Testis (tissue), 3 donors: ENCODE results near the gene EXD3. TPM values are rescaled to one million over a fixed set of nuclear protein-coding genes. Genes with fewer than 3 reads are reported as not detected.

Experiments used
- DNase-seq: peaks from one replicate; pipeline ENCODE4 v3.0.0-alpha.2; 2019
- H3K27ac ChIP-seq, 2 donors: fragments of 200-600 bp; sonication (generic); one replicate each; pipeline ENCODE4 v1.5.1; 2019
- H3K27me3 ChIP-seq: fragments of 200-600 bp; sonication (generic); one replicate; pipeline ENCODE4 v1.5.1; 2019
- H3K36me3 ChIP-seq: fragments of 200-600 bp; sonication (generic); one replicate; pipeline ENCODE4 v1.5.1; 2017; ENCODE audit warnings: low read depth; ENCODE audit errors: missing control alignments
- H3K4me1 ChIP-seq: fragments of 200-600 bp; sonication (generic); one replicate; pipeline ENCODE4 v1.5.1; 2019
- H3K4me3 ChIP-seq, 2 donors: fragments of 200-600 bp; sonication (generic); one replicate each; pipeline ENCODE4 v1.5.1; 2017 to 2019
- H3K9me3 ChIP-seq: fragments of 200-600 bp; sonication (generic); one replicate; pipeline ENCODE4 v1.5.1; 2017
- CTCF ChIP-seq, 3 experiments: fragments of 450-650 bp in 2 of 3; fragments of 200-600 bp in 1 of 3; sonication (generic) in 1 of 3; IDR thresholded peaks; one replicate each; pipeline ENCODE4 v1.5.1; 2016 to 2019; ENCODE audit warnings: antibody characterized with exemption in 3 of 3, mild to moderate bottlenecking in 2 of 3, moderate library complexity in 1 of 3
- POLR2A ChIP-seq: fragments of 450-650 bp; IDR thresholded peaks from one replicate; pipeline ENCODE4 v1.6.1; 2017; ENCODE audit warnings: antibody characterized with exemption, mild to moderate bottlenecking, moderate library complexity
- WGBS, 2 donors: methylation state at CpG; one replicate each; pipeline ENCODE4 v1.1.5; 2018; 5-methylcytosine and 5-hydroxymethylcytosine counted together
- intact Hi-C: fragments of 100-400 bp; cut with DNase I; formaldehyde crosslinking; loops from one replicate; pipeline ENCODE4 v1.15.1; 2023; ENCODE audit warnings: low total_unique reads
- polyA plus RNA-seq: library from polyadenylated mRNA; stranded (reverse); fragments of 350-450 nt; fragmentation: Illumina TruSeq; extraction: RNeasy Lipid Tissue Mini Kit (QIAGEN cat#74804); gene quantifications from one replicate; pipeline ENCODE4 v1.2.3, GENCODE V29; 2014; ENCODE audit warnings: low read depth, low replicate concordance; ENCODE audit not compliant: insufficient read depth
- total RNA-seq, 2 donors: library from RNA; depleted of rRNA; stranded (reverse); fragments of >200 nt; gene quantifications; one replicate each; pipeline ENCODE4 v1.2.3, GENCODE V29; 2016

The EXD3 gene
- total and polyA plus RNA-seq, 3 donors from 2014 or later: 8.9 to 24.5 (median 15.5) TPM

GRCh38 chr9:137372693-137373610 lies 50.0 kb downstream of the EXD3 start:
- TF ChIP-seq POLR2A (no peak), CTCF (IDR thresholded peaks at IDR 0.05) (no peak)
- no peaks in the 10 kb centered on the region for H3K4me1 ChIP-seq
- H3K4me3 ChIP-seq: no peak overlapping the region
- DNase-seq: no peak
- no peak overlapping the region for H3K27ac ChIP-seq
- H3K27me3 ChIP-seq: no peaks in the 10 kb centered on the region
- no peaks in the 10 kb centered on the region for H3K36me3 ChIP-seq
- no peaks in the 10 kb centered on the region for H3K9me3 ChIP-seq
- intact Hi-C loops: no loop called here
- 92 to 96% methylated on average over 16 to 31 of the region's 37 CpGs for WGBS, 2 donors

GRCh38 chr9:137371946-137372651 lies 50.9 kb downstream of the EXD3 start:
- intact Hi-C loops: no loop called here
- TF ChIP-seq POLR2A (no peak), CTCF (IDR thresholded peaks at IDR 0.05) (no peak)
- 93 to 98% methylated on average over 6 to 25 of the region's 25 CpGs for WGBS, 2 donors
- Histone ChIP-seq H3K9me3 (no peaks in the 10 kb centered on the region), H3K4me3 (no peak overlapping the region), H3K36me3 (no peaks in the 10 kb centered on the region), H3K4me1 (no peaks in the 10 kb centered on the region), H3K27ac (no peak overlapping the region), H3K27me3 (no peaks in the 10 kb centered on the region)
- DNase-seq: no peak

GRCh38 chr9:137371521-137371941 lies 51.4 kb downstream of the EXD3 start:
- WGBS, 2 donors: 89 to 96% methylated on average over 8 to 16 of the region's 16 CpGs
- Histone ChIP-seq H3K36me3 (no peaks in the 10 kb centered on the region), H3K27ac (no peak overlapping the region), H3K9me3 (no peaks in the 10 kb centered on the region), H3K4me1 (no peaks in the 10 kb centered on the region), H3K4me3 (no peak overlapping the region), H3K27me3 (no peaks in the 10 kb centered on the region)
- intact Hi-C loops: no loop called here
- no peak for DNase-seq
- TF ChIP-seq POLR2A (no peak), CTCF (IDR thresholded peaks at IDR 0.05) (no peak)

GRCh38 chr9:137370865-137371520 lies 52.0 kb downstream of the EXD3 start:
- intact Hi-C loops: no loop called here
- DNase-seq: no peak
- no peaks in the 10 kb centered on the region for H3K36me3 ChIP-seq
- no peak overlapping the region for H3K4me3 ChIP-seq
- TF ChIP-seq POLR2A (no peak), CTCF (IDR thresholded peaks at IDR 0.05) (no peak)
- 85 to 90% methylated on average over 15 to 51 of the region's 52 CpGs for WGBS, 2 donors
- no peaks in the 10 kb centered on the region for H3K27me3 ChIP-seq
- H3K27ac ChIP-seq: no peak overlapping the region
- H3K9me3 ChIP-seq: no peaks in the 10 kb centered on the region
- H3K4me1 ChIP-seq: no peaks in the 10 kb centered on the region
